ENCODE measurements around the gene NRGN. TPM values are rescaled to one million over a fixed set of nuclear protein-coding genes. Genes with fewer than 3 reads are reported as not detected.
"Not testable (repeated sequence)": the region's sequence is repeated elsewhere in the genome, so short reads cannot be mapped to it uniquely, and the experiment has no call there.

The NRGN gene
- total RNA-seq, 2 donors from 2014 or later: 12.0 to 12.2 TPM

DNA sequence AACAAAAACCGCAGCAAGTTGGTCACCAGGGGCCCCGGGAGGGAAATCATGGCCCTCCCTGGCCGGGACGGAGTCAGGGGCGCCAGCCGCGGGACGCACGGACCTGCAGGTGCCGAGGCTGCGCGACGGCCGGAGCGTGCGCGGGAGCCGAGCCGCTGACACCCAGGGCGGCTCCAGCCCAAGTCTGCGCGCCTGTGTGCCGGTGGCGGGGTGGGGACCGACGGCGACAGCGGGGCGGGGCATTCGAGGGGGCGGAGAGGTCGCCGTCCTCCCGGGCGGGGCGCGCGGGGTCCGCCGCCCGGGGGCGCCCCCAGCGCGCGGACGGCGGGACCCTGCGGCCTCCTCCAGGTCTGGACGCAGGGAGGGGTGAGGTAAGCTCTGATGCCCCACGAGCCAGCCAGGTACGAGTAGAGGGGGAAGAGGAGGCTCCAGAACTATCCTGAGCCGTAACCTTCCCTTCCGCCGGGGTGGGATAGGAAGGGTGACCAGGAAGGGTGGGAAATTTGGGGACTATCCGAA is 22.4 kb downstream of the NRGN start, which contains the start of gene ESAM:
Gene ESAM, minus strand, starts transcription at position 186 of the 519 bp plus-strand sequence. Its CDS starts 136 bp downstream, at position 50.
- Mint-ChIP-seq H3K9me3 (no peaks in the 10 kb centered on the region), H3K27ac (peak within 1 kb of the TSS in 1 of 2 donors; percentile 79), H3K36me3 (no peaks in the 10 kb centered on the region)
- DNase-seq (ENCODE audit: low spot score in 2 of 2) (peak in 1 of 2 donors; percentile 77), ATAC-seq (peak; percentile 65 to 84)

DNA sequence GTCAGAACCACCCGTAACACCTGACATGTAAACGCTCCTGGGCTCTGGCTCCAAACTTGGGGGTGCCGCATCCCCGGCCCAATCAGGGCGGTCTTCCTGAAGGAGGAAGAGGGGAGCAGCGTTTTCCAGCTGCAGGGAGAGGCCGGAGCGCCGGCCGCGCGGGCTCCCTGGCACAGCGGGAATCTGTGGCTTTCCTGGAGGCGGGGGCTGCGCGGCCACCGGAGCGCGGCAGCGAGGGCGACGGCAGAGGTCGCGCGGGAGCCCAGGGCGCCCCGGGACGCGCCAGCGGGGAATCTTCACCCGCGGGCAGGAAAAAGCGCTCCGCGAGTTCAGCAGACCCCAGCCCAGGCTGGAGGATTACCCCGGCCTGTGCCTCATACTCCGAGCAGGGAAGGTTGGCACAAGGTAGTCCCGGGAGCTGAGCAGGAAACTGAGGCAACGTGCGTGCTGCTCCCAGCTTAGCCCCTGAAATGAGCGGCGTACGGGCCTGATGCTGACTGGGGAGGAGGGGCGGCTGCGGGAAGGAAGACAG is 22.9 kb downstream of the NRGN start:
- Mint-ChIP-seq H3K27ac (no peak overlapping the region), H3K9me3 (no peaks in the 10 kb centered on the region), H3K36me3 (no peaks in the 10 kb centered on the region)
- DNase-seq (ENCODE audit: low spot score in 2 of 2) (no peak), ATAC-seq (peak; percentile 49 to 53)

DNA sequence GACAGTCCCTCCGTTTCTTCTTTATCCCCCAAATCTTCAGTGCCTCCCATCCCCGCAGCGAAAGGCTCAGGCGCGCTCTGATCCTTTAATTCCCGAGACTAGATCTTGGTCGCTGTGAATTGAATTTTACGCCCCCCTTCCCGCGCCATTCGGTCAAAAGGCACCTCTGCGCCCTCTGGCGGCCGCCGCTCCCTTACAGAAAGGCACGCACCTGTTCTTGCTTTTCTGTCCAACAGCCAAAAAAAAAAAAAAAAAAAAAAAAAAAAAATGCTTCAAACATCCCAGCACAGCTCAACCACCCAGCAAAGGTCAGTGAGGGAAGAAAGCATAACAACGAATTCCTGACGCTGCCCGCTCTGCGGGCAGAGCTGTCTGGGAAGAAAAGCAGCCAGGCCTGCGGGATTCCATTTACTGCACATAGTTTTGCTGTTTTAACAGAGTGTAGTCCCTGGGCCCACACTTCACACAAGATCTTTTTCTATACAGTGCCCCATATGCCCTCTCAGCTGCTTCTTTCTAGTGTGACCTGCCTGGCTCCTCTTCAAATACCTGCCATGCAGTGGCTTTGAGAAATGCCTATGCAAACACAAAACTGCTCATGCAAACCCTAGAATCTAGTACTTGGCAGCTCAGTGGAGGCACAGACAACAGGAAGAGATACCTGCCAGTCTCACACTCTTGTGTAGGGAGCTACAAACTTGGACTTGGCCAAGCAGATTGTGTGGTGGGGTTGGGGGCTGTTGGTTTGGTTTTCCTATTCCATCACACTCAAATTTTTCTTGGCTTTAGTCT is 23.6 kb downstream of the NRGN start:
- peak; percentile 74 to 89 for DNase-seq (ENCODE audit: low spot score in 2 of 2)
- H3K9me3 Mint-ChIP-seq: no peaks in the 10 kb centered on the region
- ATAC-seq: peak; percentile 55 to 57
- no peaks in the 10 kb centered on the region for H3K36me3 Mint-ChIP-seq
- peak overlapping the region in 1 of 2 donors; percentile 79 for H3K27ac Mint-ChIP-seq

DNA sequence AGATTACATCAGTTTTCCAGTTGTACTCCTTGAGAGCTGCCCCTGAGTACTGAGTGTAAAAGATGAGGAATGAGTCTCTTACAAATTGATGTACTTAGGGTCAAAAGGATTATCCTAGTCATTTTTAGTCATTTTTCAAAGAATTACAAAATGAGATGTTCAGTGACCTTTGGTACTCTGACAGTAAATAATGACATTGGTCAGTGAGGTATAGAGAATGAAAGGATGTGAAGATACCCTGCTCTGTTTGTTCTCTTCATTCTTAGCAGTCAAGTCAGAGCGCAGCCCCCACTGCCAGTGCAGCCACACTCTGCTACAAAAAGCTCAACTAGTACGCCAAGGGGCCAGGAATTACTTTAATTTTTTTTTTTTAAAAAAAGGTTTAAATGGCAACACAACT is 26.4 kb downstream of the NRGN start:
- Mint-ChIP-seq H3K27ac (no peak overlapping the region), H3K36me3 (no peaks in the 10 kb centered on the region), H3K9me3 (no peaks in the 10 kb centered on the region)
- ATAC-seq: no peak
- no peak for DNase-seq (ENCODE audit: low spot score in 2 of 2)

- Mint-ChIP-seq H3K27ac (no peak overlapping the region), H3K36me3 (peaks cover 6 to 8% of the 10 kb centered on the region in 2 donors), H3K9me3 (no peaks in the 10 kb centered on the region)
- no peak for DNase-seq (ENCODE audit: low spot score in 2 of 2)
- no peak for ATAC-seq
Observed at GRCh38 chr11:124768914-124769313, 29.2 kb downstream of the NRGN start.

DNA sequence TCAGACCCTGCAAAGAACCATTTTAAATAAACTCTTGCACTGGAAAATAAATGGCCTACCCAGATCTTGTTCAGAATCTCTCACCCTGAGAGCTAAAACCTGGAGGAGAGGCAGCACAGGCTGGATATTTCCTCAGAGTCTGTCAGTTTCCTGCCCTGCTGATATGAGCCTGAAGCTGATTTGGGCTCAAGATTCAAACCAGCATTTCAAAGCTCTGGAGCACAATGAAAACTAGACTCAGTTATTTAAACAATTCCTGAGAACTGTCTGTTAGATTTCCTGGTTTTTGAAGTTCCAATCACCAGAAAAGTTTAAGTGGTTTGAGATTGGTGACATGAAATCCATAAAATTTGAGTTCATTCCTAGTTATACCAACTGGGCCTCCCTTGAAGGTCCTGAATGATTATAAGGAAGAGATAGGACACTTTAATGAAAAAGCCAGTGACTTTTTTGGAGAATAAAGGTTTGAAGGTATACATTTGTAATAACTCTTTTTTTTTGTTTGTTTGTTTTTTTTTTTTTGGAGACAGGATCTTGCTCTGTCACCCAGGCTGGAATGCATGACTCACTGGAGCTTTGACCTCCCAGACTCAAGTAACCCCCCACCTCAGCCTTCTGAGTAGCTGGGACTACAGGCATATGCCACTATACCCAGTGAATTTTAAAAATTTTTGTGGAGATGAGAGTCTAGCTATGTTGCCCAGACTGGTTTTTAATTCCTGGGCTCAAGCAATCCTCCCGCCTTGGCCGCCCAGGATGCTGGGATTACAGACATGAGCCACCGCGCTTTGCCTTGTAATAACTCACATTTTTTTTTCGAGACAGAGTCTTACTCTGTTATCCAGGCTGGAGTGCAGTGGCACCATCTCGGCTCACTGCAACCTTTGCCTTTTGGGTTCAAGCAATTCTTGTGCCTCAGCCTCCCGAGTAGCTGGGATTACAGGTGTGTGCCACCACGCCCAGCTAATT is 30.3 kb downstream of the NRGN start:
- peaks cover 6 to 8% of the 10 kb centered on the region in 2 donors for H3K36me3 Mint-ChIP-seq
- H3K9me3 Mint-ChIP-seq: no peaks in the 10 kb centered on the region
- no peak for DNase-seq (ENCODE audit: low spot score in 2 of 2)
- H3K27ac Mint-ChIP-seq: no peak overlapping the region
- no peak for ATAC-seq

DNA sequence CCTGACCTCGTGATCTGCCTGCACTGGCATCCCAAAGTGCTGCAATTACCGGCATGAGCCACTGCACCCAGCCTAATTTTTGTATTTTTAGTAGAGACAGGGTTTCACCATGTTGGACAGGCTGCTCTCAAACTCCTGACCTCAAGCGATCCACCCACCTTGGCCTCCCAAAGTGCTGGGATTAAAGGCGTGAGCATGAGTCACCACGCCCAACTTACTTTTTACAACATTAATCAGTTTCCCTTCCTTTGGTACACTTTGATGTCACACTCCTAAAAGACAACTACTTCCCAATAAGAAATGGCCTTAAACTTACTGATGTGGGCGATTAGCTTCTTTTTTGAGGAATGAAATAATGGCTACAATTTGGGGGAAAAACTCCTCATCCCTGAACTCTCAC is 31.2 kb downstream of the NRGN start:
- not testable (repeated sequence) for H3K9me3 Mint-ChIP-seq; H3K36me3 Mint-ChIP-seq; DNase-seq (ENCODE audit: low spot score in 2 of 2); H3K27ac Mint-ChIP-seq; ATAC-seq

GRCh38 chr11:124776865-124777645 is 37.3 kb downstream of the NRGN start:
- DNase-seq (ENCODE audit: low spot score in 2 of 2) (no peak), ATAC-seq (no peak)
- Mint-ChIP-seq H3K9me3 (peaks cover 0 to 5% of the 10 kb centered on the region in 2 donors), H3K36me3 (peaks cover 2 to 13% of the 10 kb centered on the region in 2 donors), H3K27ac (peak overlapping the region; percentile 31 to 70)

GRCh38 chr11:124778281-124778680 is 38.5 kb downstream of the NRGN start:
- ATAC-seq: no peak
- Mint-ChIP-seq H3K9me3 (peaks cover 0 to 5% of the 10 kb centered on the region in 2 donors), H3K27ac (no peak overlapping the region), H3K36me3 (peaks cover 0 to 12% of the 10 kb centered on the region in 2 donors)
- DNase-seq (ENCODE audit: low spot score in 2 of 2): no peak

- no peak for ATAC-seq
- H3K27ac Mint-ChIP-seq: no peak overlapping the region
- H3K36me3 Mint-ChIP-seq: peaks cover 0 to 12% of the 10 kb centered on the region in 2 donors
- no peak for DNase-seq (ENCODE audit: low spot score in 2 of 2)
- peaks cover 0 to 5% of the 10 kb centered on the region in 2 donors for H3K9me3 Mint-ChIP-seq
Observed at GRCh38 chr11:124779568-124779967, 39.8 kb downstream of the NRGN start.

- Mint-ChIP-seq H3K36me3 (no peaks in the 10 kb centered on the region), H3K27ac (no peak overlapping the region), H3K9me3 (no peaks in the 10 kb centered on the region)
- DNase-seq (ENCODE audit: low spot score in 2 of 2) (no peak), ATAC-seq (no peak)
Observed at GRCh38 chr11:124783002-124783401, 43.3 kb downstream of the NRGN start.

DNA sequence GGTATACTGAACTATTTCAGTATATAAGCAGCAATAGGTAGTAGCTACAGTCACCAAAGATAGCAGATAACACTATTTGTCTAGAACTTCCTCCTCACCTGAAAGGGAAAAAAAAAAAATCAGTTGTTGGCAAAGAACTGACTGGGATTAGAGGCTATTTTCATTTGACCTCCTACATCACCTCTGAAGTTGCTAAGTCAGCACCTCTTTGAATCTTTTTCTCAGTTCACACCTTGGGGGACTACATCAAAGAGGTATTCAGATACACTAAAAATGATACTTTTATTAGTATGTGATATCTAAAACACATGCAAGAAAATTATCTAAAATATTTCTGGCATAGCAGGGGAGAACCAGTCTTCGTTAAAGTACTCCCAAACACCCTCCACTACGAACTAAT is 44.3 kb downstream of the NRGN start:
- ATAC-seq (no peak), DNase-seq (ENCODE audit: low spot score in 2 of 2) (no peak)
- H3K27ac Mint-ChIP-seq: no peak overlapping the region
- H3K9me3 Mint-ChIP-seq: no peaks in the 10 kb centered on the region
- no peaks in the 10 kb centered on the region for H3K36me3 Mint-ChIP-seq

DNA sequence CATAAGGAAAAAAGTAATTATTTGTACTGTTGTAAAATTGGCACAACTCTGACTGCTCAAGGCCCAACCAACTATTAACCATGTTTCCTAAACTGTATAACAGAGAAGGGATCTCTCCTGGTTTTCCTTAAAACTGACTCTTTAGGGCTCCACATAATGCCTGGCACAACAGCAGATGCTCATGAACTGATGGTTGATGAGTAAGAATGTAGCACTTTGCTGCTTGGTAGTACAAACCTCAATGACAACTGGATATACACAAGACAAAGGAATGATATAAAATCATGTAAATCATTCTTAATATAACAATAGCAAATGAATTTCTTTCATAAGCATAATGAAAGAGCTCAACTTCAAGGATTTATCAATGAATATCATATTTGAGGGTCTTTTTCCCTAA is 48.8 kb downstream of the NRGN start:
- no peak overlapping the region for H3K27ac Mint-ChIP-seq
- no peaks in the 10 kb centered on the region for H3K9me3 Mint-ChIP-seq
- DNase-seq (ENCODE audit: low spot score in 2 of 2) (no peak), ATAC-seq (no peak)
- no peaks in the 10 kb centered on the region for H3K36me3 Mint-ChIP-seq

- Mint-ChIP-seq H3K27ac (no peak overlapping the region), H3K9me3 (no peaks in the 10 kb centered on the region), H3K36me3 (no peaks in the 10 kb centered on the region)
- ATAC-seq (peak in 1 of 2 donors; percentile 44), DNase-seq (ENCODE audit: low spot score in 2 of 2) (no peak)
Observed at GRCh38 chr11:124791626-124792341, 52.0 kb downstream of the NRGN start.

GRCh38 chr11:124793466-124794278 is 53.9 kb downstream of the NRGN start:
- no peaks in the 10 kb centered on the region for H3K9me3 Mint-ChIP-seq
- no peaks in the 10 kb centered on the region for H3K36me3 Mint-ChIP-seq
- no peak overlapping the region for H3K27ac Mint-ChIP-seq
- ATAC-seq: peak; percentile 52 to 66
- peak in 1 of 2 donors; percentile 7 for DNase-seq (ENCODE audit: low spot score in 2 of 2)

Data from activated naive CD4-positive, alpha-beta T cell treated with anti-CD3 and anti-CD28 coated beads, Interleukin-2, amount 50 U/mL, for 72 hours (primary cell).